ENCODE measurements around the gene ZDHHC24.

DNA sequence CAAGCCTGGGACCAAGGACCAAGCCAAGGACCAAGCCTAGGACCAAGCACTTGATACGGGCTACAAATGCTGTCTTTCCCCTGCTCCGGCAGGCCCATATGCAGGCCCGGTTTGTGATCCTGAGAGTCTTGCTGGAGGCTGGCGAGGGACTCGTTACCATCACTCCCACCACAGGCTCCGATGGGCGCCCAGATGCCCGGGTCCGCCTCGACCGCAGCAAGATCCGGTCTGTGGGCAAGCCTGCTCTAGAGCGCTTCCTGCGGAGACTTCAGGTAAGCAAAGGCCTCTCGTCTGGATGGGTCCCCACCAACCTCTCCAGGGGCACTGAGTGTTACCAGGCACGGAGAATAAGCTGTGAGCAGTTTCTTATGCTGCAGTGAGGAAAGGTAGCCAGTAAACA lies 48.6 kb downstream of the ZDHHC24 start:
- TF ChIP-seq, protein P1, sequence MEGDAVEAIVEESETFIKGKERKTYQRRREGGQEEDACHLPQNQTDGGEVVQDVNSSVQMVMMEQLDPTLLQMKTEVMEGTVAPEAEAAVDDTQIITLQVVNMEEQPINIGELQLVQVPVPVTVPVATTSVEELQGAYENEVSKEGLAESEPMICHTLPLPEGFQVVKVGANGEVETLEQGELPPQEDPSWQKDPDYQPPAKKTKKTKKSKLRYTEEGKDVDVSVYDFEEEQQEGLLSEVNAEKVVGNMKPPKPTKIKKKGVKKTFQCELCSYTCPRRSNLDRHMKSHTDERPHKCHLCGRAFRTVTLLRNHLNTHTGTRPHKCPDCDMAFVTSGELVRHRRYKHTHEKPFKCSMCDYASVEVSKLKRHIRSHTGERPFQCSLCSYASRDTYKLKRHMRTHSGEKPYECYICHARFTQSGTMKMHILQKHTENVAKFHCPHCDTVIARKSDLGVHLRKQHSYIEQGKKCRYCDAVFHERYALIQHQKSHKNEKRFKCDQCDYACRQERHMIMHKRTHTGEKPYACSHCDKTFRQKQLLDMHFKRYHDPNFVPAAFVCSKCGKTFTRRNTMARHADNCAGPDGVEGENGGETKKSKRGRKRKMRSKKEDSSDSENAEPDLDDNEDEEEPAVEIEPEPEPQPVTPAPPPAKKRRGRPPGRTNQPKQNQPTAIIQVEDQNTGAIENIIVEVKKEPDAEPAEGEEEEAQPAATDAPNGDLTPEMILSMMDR (IDR thresholded peaks at IDR 0.05) = no peak
- TF ChIP-seq EZH2 (IDR thresholded peaks at IDR 0.05) = no peak

Data from neural progenitor cell (in vitro differentiated cells).